ENCODE data around the gene PNMA8A. TPM values are rescaled to one million over a fixed set of nuclear protein-coding genes. Genes with fewer than 3 reads are reported as not detected.

The PNMA8A gene
- polyA plus RNA-seq, 12 donors = 18.6 to 55.2 (median 40.1) TPM; not detected in 1

DNA sequence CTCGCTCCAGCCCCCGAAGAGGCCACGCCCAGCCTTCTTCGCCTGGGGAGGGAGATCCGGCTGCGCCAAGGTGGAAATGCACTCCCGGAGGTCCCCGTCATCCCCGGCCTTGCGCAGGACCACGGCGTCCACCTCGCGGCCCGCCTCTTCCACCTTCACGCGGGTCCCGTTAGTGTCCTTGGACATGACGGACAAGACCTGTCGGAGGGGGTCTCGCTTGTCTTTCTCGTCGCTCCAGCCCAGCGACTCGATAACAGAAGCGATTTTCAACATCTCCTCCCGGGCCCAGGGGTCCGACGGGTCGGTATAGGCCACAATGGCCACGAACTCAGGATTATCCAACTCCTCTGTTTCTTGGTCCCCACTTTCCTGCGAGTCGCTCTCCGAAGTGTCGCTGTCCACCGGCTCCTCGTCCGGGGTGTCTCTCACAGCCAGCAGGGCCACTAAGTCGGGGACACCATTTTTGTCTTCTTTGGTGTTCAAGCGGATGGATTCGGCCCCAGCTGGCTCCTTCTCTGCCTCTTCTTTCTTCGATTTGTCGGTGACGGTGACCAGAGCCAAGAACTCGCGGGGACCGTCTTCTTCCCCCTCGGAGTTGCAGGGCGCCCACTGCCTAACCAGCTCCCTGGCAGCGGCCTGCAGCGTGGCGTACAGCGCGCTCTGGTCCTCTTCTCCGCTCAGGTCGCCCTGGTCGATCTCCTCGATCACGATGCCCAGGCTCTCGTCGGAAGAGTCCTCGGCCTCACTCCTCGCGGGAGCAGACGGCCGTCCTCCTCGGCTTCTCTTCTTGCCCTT is 23.0 kb upstream of the PNMA8A start:
- DNase-seq = no peak

DNA sequence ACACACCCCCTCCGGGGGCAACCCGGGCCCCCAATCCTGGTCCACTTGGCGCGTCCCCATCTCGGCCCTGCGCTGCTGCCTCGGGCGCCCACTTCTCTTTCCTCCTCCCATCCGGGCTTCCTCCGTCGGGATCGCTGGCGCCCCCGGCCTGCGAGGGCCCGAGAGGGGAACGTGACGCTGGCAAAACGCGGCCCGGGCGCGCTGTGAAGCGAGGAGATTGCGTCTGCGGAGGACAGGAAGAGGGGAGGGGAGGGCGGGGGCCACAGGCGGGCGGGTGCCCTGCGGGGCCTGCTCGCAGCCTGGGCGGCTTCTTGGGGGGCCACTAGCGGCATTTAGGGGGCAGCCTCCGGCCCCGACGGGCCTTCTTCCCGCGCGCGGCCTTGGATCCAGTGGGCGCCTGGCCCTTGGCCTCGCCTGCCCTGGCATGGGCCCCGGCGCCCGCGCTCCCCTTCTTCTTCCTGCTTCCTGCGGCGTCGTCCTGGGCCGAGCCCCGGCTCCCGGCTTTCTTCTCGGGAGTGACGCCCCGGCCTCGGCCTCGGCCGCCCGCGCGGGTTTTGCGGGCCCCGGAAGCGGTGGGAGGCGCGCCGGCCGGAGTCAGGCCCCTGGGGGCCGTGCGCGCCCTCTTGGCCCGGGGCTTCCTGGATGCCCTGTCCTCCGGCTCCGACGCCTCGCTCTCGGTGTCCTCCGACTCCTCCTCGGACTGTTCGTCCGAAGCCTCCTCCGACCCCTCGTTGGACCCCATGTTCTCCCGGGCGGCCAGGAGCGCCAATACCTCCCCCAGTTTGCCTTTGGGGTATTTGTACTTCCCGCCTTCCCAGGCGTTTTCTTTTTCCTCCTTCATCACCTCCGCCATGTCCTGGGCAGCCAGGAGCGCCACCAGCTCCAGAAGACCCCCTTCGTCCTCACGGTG is 22.1 kb upstream of the PNMA8A start:
- no peak for DNase-seq

DNA sequence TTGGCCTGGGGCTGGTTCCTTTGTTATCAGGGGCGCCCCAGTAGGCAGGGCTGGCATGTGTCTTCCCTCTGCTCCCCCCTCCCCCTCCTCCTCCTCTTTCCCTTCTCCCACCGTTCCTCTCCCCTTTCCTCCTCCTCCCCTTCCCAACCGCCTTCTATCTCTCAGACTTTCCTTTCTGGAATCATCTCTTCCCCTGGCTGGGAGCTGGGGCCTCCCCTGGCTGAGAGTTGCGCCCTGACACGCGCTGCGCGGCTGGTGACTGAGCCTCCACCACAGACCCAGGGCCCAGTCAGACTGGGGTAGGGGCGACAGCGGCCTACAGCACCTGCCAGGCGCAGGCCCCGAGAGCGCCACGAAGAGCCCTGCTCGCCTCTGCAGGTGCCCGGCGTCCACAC is 21.5 kb upstream of the PNMA8A start:
- DNase-seq = no peak

DNA sequence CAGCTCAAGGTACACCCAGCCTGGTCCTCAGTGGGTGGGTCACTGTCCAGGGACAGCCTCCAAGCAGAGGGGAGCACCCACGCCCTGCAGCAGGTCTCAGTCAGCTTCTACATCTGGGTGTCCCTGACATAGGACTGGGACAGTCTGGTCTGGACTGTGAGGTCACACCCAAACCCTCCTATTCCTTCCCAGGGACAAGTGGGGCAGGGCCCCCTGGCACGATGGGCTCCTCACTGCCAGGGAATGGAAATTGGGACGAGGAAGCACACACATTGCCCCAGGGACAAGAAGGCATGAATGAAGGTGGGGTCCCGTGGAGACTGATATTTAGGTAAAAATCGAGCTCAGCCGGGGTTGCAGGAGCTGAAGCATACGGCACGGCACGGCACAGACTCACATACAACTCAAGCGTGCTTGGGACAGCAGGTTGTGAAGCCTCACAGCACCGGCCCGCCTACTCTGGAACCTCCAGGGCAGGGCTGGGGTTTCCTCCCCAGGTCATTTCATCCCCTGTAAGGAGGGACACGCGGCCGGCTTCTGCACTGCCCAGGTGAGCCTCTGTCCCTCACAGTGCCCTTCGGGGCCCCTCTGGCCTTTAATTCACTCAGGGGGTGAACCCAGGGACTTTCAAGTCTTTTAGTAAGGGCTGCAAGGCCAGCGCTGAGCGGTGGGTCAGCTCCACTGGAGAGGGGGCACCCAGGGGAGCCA is 20.8 kb upstream of the PNMA8A start:
- no peak for DNase-seq

DNA sequence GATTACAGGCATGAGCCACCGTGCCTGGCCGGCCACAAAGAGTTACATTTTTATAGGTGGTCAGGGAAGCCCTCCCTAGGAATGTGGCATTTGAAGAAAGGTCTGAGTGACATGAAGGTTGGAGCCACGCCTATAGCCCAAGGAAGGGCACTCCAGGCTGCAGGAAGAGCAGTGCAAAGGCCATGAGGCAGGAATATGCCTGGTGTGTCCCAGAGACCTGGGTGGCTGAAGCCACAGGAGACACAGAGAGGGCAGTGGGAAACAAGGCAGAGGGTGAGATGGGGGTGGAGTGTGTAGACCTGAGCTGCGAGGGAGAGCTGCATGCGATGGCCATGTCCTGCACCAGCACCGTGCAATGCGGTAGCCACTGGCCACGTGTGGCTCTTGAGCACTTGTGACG is 19.4 kb upstream of the PNMA8A start:
- no peak for DNase-seq

DNA sequence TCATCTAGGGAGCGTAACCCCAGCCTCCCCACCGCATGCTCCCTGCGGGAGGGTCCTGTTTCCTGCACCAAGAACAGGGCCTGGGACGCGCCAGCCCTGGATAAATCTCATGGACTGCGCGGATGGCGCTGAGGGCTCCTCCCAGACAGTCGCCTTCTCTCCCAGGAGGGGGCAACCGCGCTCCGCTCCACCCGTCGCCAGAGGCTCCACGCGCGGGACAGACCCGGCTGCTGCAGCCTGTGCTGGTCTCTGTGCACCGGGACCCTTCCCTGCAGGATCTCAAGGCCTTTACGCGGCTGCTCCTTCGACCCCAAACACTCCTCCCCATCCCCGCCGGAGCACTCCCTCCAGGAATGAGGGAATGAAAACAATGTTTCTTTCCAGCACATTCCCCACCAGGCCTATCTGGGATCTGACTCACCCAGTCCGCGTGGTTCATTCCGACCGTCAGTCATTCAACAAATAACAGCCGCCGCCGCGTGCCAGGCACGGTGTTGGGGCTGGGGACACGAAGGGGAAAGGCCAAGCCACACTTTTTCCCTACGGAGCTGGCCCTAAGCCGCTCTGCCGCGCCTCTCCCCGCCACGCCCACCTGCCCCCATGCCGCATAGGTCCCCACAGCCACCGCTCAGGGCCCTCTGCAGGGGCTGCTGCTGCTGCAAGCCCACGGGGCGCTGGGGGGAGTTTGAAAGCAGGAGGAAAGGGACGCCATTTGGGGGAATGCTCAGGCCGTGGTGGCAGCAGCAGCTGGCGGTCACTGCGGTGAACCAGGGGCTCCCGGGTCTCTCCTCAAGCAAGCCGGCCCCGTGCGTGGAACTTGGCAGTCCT is 18.3 kb upstream of the PNMA8A start:
- DNase-seq = no peak

DNA sequence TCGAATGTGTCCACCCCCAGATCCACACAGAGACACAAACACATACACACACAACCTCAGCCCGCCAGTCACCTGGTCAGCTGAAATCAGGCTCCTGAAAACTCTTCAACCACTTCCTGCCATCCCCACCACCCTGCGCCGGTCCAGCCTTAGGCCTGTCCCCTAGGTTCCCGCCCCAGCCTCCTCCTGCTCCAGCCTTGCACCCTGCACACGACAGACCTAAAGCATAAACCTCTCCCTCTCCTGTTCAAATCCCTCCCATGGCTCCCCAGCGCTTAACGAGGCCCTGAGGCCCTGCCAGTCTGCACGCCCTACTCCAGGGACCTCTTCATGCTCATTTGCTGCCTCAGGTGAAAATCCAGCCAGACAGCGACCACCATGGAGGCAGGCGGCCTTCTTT is 17.2 kb upstream of the PNMA8A start:
- DNase-seq = no peak

DNA sequence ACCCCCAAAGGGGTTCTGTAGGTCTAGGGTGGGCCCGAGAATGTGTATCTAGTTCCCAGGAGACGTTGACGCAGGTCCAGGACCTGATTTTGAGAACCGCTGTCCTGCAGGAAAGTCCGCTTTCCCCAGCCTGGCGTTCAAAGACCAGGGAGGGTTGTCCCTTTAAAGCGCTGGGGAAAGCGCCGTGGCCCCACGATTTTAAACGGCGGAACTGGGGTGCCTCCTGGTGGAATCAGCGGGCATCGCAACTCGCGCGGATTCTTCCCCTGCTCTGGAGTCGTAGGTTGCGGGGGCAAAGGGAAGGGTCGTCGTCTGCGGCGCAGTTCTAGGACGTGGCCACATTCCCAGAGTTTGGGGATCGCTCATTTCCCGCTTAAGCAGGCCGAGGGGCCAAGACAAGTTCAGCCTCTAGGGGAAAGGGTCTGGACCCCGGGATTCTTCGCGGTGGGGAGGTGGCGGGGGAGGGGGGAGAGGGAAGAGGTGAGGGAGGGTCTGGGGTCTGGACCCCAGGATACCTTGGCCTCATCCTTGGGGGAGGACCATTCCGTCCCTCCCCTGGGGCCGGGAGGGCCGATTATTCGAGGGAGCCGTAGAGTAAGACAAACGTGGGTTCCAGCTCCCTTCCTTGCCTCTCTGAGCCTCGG is 16.6 kb upstream of the PNMA8A start:
- DNase-seq = peak; percentile 87

DNA sequence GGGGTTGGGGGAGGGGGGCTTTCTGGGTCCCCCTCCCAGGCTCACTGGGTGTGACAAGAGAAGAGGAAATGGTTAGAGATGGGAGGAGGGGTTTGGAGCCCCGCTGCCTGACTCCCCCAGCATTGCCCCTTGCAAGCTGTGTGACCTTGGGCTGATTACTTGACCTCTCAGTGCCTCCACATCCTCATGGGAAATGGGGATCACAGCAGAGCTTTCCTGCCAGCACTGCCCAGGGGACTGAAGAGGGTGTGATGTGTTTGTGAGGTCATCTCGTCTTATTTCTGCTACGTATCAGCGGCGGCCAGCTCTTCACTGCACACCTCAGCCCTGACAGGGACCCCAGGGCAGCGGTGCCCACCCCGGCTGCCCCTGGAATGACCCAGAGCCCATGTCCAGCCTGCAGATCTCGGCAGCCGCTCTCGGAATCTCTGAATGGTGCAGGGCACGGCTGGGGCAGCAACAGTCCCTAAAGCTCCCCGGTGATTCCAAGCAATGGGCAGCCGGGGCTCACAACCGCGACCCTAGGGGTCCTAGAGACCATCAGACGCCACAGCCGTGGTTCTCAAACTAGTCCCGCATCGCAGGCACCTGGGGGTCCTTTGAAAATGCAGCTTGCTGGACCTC is 15.9 kb upstream of the PNMA8A start:
- no peak for DNase-seq

DNA sequence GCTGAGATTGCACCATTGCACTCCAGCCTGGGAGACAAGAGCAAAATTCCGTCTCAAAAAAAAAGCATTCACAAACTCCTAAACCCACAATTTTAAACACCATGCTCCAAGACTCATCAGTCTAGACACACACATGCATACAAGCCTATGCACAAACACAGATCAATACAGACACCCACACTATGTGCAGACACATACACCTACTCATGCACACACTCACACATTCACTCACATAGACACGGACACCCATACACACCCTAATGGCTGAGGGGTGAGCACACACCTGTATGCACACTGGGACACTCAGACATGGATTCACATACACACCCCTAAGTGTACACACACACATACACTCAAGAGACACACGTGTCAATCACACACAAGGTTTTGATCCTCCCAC is 15.0 kb upstream of the PNMA8A start:
- no peak for DNase-seq

DNA sequence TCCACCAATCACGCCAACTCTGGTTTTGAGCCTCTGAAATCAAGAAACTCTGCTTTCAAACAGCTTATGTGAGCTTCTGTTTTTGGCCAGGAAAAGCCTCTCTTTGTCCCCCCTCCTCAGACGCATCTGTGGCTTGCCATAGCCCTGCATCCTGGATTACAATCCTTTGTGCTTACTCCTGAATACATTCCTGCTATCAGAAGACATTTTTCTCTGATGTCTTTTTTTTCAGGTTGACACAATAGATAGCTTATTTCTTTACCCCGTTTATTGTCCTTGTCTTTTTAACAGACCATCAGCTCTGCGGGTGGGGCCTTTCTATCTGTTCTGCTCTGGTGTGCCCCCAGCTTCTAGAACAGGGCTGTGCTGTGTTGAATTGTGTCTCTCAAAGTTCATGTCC is 13.3 kb upstream of the PNMA8A start:
- DNase-seq = no peak

DNA sequence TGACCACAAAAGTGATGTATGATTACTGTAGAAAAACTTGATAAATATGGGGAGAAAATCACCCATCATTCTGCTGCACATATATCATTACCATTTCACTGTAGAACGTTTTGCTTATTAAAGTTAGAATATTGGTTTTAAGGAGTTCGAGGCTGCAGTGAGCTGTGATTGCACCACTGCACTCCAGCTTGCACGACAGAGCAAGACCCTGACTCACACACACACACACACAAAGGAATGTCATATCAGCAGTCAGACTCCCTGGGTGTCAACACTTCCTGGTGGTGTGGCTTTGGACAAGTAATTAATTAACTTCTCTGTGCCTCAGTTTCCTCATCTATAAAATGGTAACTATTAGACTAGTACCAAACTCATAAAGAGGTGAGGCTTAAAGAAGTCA is 11.3 kb upstream of the PNMA8A start:
- DNase-seq = no peak

DNA sequence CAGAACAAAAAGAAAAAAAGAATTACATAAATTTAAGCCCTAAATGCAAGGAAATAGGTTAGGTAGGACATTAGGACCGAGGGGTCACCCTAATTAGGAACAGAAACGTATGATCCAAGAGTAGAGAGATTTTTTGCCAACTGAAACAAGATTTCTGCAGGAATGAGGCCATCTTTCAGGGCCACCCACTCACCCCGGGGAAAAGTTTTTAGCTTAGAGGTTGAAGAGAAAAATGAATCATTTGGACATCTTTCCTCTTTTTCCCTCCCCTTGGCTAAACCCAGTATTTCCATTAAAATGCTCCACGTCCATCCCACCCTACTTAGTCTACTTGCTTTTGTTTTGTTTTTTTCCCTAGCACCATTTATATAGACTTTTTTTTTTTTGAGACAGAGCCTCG is 10.6 kb upstream of the PNMA8A start:
- DNase-seq = peak; percentile 92

DNA sequence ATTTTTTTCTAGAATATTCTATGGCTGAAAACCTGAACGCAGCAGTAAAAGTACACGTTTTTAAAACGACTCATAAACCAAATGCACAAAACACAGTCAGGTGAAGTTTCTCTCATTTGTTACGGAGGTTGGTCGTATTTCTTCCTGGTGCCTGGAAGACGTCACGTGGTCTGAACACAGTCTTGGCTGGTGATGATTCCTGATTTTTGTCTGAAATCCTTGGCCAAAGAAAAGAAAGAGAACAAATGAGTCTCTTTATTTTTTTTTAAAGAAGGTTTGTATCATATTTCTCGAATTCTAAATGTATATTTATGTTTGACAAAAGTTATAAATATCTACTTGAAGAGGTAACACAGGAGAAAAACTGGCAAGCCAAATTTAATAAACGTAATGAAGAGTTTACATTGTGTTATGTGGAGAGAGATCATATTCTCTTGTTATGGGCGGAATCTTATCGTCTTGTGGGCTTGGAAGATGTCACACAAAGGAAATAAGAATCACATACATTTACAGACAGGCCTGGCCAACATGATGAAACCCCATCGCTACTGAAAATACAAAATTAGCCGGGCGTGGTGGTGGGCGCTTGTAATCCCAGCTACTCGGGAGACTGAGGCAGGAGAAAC is 10.0 kb upstream of the PNMA8A start:
- no peak for DNase-seq

DNA sequence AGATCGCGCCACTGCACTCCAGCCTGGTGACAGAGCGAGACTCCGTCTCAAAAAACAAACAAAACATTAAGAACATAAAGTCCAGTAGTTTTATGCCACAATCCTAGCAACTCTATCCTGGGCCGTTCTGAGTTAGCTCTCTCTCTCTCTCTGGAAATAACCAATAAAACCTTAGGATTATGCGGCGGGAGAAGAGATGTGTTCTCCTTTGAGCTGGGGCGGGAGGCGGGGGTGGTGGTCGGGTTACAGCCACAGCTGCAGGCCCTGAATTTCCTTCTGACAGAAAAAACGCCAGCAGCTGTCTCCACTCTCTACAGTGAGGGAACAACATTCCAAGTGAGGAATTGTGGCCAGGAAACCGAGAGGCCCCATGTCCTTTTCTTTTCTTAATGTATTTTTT is 9.1 kb upstream of the PNMA8A start:
- DNase-seq = peak; percentile 97

DNA sequence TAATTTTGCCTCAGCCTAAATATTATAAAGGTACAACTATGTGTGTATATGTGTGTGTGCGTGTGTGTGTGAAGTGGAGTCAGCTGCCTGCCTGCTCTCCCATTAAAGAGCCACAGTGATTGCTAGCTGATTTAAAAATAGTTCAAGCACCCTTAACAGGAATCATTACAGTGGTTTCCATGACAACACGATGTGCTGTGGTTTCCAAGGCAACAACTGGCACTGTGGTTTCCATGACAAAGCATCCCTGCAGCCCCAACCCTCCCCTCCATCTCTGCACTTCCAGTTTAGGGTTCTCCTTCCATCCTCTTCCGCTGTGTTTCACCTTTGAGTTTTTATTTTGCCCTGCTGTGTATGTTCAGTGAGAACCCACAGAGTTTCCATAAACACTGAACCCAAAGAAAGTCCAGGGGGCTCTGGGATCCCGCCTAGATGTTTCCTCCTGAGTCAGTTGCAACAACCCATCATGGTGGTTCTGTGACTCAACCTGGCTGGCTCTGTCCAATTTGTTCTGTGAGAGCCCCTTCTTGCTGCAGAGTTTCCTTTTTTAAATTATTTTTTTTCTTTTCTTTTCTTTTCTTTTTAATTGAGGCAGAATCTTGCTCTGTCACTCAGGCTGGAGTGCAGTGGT is 7.1 kb upstream of the PNMA8A start:
- DNase-seq = no peak

DNA sequence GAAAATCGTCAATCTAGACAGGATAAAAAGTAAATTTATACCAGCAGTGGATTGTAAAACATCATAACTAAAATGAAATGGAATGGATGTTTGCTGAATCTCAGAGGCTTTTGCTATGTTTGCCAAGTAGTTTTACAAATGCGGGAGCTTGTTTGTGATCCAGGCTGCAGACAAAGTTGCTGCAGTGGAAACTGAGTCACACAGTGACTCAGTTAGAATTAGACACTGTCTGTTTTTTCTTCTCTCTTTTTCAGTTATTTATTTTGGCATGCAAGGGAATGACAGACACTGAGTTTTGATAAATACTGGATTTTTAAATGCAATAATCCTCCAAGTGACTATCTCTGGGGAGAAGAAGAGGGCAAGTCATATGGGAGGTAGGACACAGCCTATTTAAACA is 4.6 kb upstream of the PNMA8A start:
- no peak for DNase-seq

DNA sequence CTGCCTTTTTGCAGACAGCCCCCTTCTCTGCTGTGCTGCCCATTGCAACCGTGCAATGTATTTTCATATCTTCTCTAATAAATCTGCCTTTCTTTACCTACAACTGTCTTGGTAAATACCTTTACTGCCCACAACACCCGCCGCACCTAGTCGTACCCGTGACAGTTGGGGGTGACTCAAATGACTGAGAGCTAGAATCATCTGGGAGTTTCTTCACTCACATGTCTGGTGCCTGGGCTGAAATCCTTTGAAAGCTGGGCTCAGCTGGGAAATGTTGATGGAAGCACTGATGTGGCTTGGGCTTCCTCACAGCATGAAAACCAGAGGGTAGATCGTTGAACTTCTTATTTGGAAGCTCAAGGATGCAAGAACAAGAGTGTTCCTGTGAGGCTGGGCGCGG is 2.8 kb upstream of the PNMA8A start:
- no peak for DNase-seq

DNA sequence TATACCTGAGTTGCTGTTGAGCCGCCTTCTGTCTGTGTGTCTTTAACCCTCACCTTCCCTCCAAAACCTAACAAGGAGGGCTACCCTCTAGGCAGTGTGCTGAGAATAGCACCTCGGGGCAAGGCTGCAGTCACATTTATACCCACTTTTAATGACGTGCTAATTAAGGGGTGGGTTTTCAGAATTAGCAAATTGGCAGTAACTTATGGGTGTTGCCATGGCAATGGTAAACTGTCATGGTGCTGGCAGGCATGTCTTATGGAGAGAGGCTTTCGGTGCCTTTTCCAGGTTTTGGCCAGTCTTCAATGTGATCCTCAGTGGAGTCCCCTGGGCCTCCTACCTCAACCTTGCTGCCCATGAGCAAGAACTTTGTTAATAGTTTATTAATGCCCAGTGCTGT is 1.2 kb upstream of the PNMA8A start:
- no peak for DNase-seq

Data from muscle of arm (tissue), 12 donors.